Fibroblast of skin of left biceps (primary cell): ENCODE measurements around the gene AGER.
"Not testable (repeated sequence)": the region's sequence is repeated elsewhere in the genome, so short reads cannot be mapped to it uniquely, and the experiment has no call there.

Experiments
- DNase-seq, 2 experiments: peaks; one replicate each; pipeline ENCODE4 v3.0.0-alpha.2; 2013; ENCODE audit warnings: low read depth in 2 of 2

Gene AGER

GRCh38 chr6:32148289-32149091 is 35.6 kb downstream of the AGER start:
- no peak for DNase-seq

- DNase-seq, result no peak
Observed at GRCh38 chr6:32147401-32148132, 36.5 kb downstream of the AGER start.

GRCh38 chr6:32146687-32147086 is 37.4 kb downstream of the AGER start:
- DNase-seq, result no peak

- no peak for DNase-seq
Observed at GRCh38 chr6:32146287-32146686, 37.8 kb downstream of the AGER start.

DNA sequence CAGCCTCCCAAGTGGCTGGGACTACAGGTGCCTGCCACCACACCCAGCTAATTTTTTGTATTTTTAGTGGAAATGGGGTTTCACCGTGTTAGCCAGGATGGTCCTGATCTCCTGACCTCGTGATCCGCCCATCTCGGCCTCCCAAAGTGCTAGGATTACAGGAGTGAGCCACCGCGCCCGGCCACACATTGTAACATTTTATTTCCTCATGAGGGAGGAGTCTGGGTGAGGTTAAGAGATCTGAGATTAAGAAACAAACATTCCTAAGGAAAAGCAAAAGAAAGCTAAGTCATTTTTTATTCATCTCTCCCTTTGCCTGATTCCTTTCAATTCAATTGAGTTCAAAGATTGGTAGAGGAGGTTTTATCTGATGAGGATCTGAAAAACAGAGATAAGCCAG is 39.8 kb downstream of the AGER start:
- DNase-seq, result not testable (repeated sequence)

GRCh38 chr6:32140420-32141046 is 43.5 kb downstream of the AGER start:
- DNase-seq, result no peak

GRCh38 chr6:32139590-32139989 is 44.5 kb downstream of the AGER start:
- DNase-seq, result no peak

DNA sequence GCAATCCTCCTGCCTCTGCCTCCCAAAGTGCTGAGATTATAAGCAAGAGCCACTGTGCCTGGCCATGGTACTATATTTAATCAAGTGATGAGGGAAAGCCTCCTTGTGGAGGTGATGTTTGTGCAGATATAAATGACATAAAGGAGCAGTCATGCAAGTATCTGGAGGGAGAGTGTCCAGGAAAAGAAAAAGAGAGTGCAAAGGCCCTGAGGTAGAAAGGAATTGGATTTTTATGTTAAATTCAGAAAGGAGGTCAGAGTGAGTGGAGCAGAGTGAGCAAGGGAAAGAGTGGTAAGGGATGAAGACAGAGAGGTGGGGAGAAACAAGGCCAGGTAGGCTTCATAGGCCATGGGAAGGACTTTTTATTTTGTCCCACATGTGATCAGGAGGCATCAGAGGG is 46.6 kb downstream of the AGER start:
- DNase-seq, result no peak

- DNase-seq, result peak in 1 of 2 experiments; percentile 17
Observed at GRCh38 chr6:32133786-32134185, 50.3 kb downstream of the AGER start.

GRCh38 chr6:32132110-32132509 is 51.9 kb downstream of the AGER start:
- DNase-seq, result no peak

- no peak for DNase-seq
Observed at GRCh38 chr6:32131439-32131948, 52.6 kb downstream of the AGER start.
